H1 (cell line): ENCODE results near the gene BRI3BP.

Source experiments
- CHD2 ChIP-seq: IDR thresholded peaks from 2 replicates; pipeline ENCODE4 v1.6.1; 2012; ENCODE audit warnings: low read length, improper control_type of control experiment
- CTCF ChIP-seq, 3 experiments: IDR thresholded peaks; 1 replicate in 2 of 3; 2 replicates in 1 of 3; pipeline versions ENCODE4 v1.5.1 to v1.6.1; 2011; ENCODE audit warnings: low read length in 3 of 3, mild to moderate bottlenecking in 3 of 3, inconsistent platforms in 2 of 3, low read depth in 1 of 3, moderate library complexity in 1 of 3; ENCODE audit not compliant: insufficient read depth in 1 of 3; ENCODE audit errors: control extremely low read depth in 1 of 3
- EP300 ChIP-seq, 2 experiments: IDR thresholded peaks; 1 replicate in 1 of 2; 2 replicates in 1 of 2; pipeline ENCODE4 v1.6.1; 2011 to 2012; ENCODE audit warnings: low read depth in 2 of 2, low read length in 2 of 2, mild to moderate bottlenecking in 2 of 2, borderline replicate concordance in 1 of 2, inconsistent platforms in 1 of 2, moderate library complexity in 1 of 2
- EZH2 ChIP-seq: fragments of 200-600 bp; sonication (generic); IDR thresholded peaks from 2 replicates; pipeline ENCODE4 v1.7.1; 2012; ENCODE audit warnings: low read depth, mild to moderate bottlenecking, moderate library complexity, low read length, inconsistent platforms; ENCODE audit not compliant: severe bottlenecking
- MAX ChIP-seq: IDR thresholded peaks from 2 replicates; pipeline ENCODE4 v1.6.1; 2012; ENCODE audit warnings: inconsistent platforms
- NANOG ChIP-seq: IDR thresholded peaks from 2 replicates; pipeline ENCODE4 v1.6.1; 2011; ENCODE audit warnings: low read length, low read depth, mild to moderate bottlenecking, inconsistent platforms; ENCODE audit not compliant: insufficient read depth, poor library complexity, severe bottlenecking
- RNF2 ChIP-seq: fragments of 200-900, 300-1000 bp; sonication (generic); IDR thresholded peaks from 2 replicates; pipeline ENCODE4 v1.7.1; 2016; ENCODE audit warnings: borderline replicate concordance, low read depth, mild to moderate bottlenecking, antibody characterized with exemption, low read length; ENCODE audit not compliant: poor library complexity, severe bottlenecking; ENCODE audit errors: missing control alignments
- TAF1 ChIP-seq: IDR thresholded peaks from 2 replicates; pipeline ENCODE4 v1.6.1; 2011; ENCODE audit warnings: mild to moderate bottlenecking, low read depth, low read length
- YY1 ChIP-seq: IDR thresholded peaks from 2 replicates; pipeline ENCODE4 v1.6.1; 2011; ENCODE audit warnings: low read depth, mild to moderate bottlenecking, low read length

- TF ChIP-seq CTCF (IDR thresholded peaks at IDR 0.05; ENCODE audit: control extremely low read depth in 1 of 3, insufficient read depth in 1 of 3, low read depth in 1 of 3, low read length in 3 of 3), result no peak
- TF ChIP-seq EZH2, result no peak
- no peak for TF ChIP-seq YY1
- TF ChIP-seq TAF1, result no peak
- TF ChIP-seq MAX, result no peak
- TF ChIP-seq NANOG, result no peak
- TF ChIP-seq RNF2, result no peak
- TF ChIP-seq CHD2, result no peak
- TF ChIP-seq EP300 (IDR thresholded peaks at IDR 0.05; ENCODE audit: borderline replicate concordance in 1 of 2, low read depth in 2 of 2, low read length in 2 of 2), result no peak
Measured at GRCh38 chr12:125057708-125058107, 64.3 kb downstream of the BRI3BP start.
